H1 (cell line): ENCODE data around the gene MANF. TPM values are rescaled to one million over a fixed set of nuclear protein-coding genes. Genes with fewer than 3 reads are reported as not detected.

ENCODE experiments used
- CTCF ChIA-PET: fragments of 300-600 bp; sonication (Branson Sonifier 250); formaldehyde crosslinking; loops from one replicate; lab custom pipeline; 2021; ENCODE audit not compliant: partially characterized antibody; lab: Charles Lee
- POLR2A ChIA-PET: fragments of 300-600 bp; sonication (Branson Sonifier 250); formaldehyde crosslinking; loops from one replicate; lab custom pipeline; 2021; ENCODE audit warnings: inconsistent platforms; ENCODE audit not compliant: partially characterized antibody; lab: Charles Lee
- DNase-seq, 2 experiments: peaks; one replicate each; pipeline versions ENCODE4 v3.0.0 to v3.0.0-alpha.2; 2010 to 2022; ENCODE audit warnings: low spot score in 2 of 2, low read depth in 1 of 2, mixed read lengths in 1 of 2
- FAIRE-seq: peaks from 2 replicates; lab custom pipeline; 2011; peaks lifted over from hg19 to GRCh38; lab: Jason Lieb, UNC
- H2AFZ ChIP-seq: 2 replicates; pipeline ENCODE4 v1.8.1; 2012; ENCODE audit warnings: low read length, inconsistent platforms
- H2AK5ac ChIP-seq: 2 replicates; pipeline ENCODE4 v1.6.1; 2013; ENCODE audit warnings: low read depth, low read length
- H2BK120ac ChIP-seq: replicated peaks from 2 replicates; pipeline ENCODE3; 2013; ENCODE audit warnings: low read depth, low read length, inconsistent platforms
- H2BK12ac ChIP-seq: 2 replicates; pipeline ENCODE4 v1.6.1; 2013; ENCODE audit warnings: low read depth, low read length
- H2BK15ac ChIP-seq: 2 replicates; pipeline ENCODE4 v1.6.1; 2013; ENCODE audit warnings: low read length
- H2BK20ac ChIP-seq: 2 replicates; pipeline ENCODE4 v1.6.1; 2013; ENCODE audit warnings: low read length
- H2BK5ac ChIP-seq: 2 replicates; pipeline ENCODE4 v1.6.1; 2013; ENCODE audit warnings: low read depth, low read length
- H3K14ac ChIP-seq: 2 replicates; pipeline ENCODE4 v1.6.1; 2013; ENCODE audit warnings: inconsistent platforms; ENCODE audit not compliant: insufficient read length
- H3K18ac ChIP-seq: 2 replicates; pipeline ENCODE4 v1.6.1; 2013; ENCODE audit warnings: low read length; ENCODE audit errors: extremely low read depth
- H3K23ac ChIP-seq: 2 replicates; pipeline ENCODE4 v1.6.1; 2013; ENCODE audit warnings: inconsistent platforms; ENCODE audit not compliant: insufficient read length
- H3K23me2 ChIP-seq: 2 replicates; pipeline ENCODE4 v1.6.1; 2013; ENCODE audit warnings: low read depth, low read length
- H3K27ac ChIP-seq: 2 replicates; pipeline ENCODE4 v1.6.1; 2011; ENCODE audit warnings: low read depth, low read length, inconsistent platforms
- H3K27me3 ChIP-seq, 4 experiments: replicated peaks in 1 of 4; 1 replicate in 1 of 4; 2 replicates in 3 of 4; pipeline versions ENCODE4 v1.6.1 to v1.8.1; 2011 to 2013; ENCODE audit warnings: low read length in 3 of 4, mild to moderate bottlenecking in 3 of 4, inconsistent platforms in 2 of 4, mixed read lengths in 2 of 4, moderate library complexity in 1 of 4; ENCODE audit not compliant: control insufficient read depth in 3 of 4, insufficient read depth in 3 of 4; ENCODE audit errors: extremely low read depth in 1 of 4
- H3K36me3 ChIP-seq, 4 experiments: 2 replicates each; pipeline versions ENCODE4 v1.6.1 to v1.8.1; 2011 to 2013; ENCODE audit warnings: mild to moderate bottlenecking in 4 of 4, low read length in 3 of 4, moderate library complexity in 2 of 4, control low read depth in 1 of 4, inconsistent platforms in 1 of 4; ENCODE audit not compliant: insufficient read depth in 4 of 4, control insufficient read depth in 2 of 4
- H3K4ac ChIP-seq: replicated peaks from 2 replicates; pipeline ENCODE3; 2013; ENCODE audit warnings: low read length, low read depth, mixed read lengths, inconsistent platforms; ENCODE audit not compliant: insufficient read length
- H3K4me1 ChIP-seq, 4 experiments: replicated peaks in 1 of 4; 1 replicate in 1 of 4; 2 replicates in 3 of 4; pipeline versions ENCODE4 v1.6.1 to v1.8.1; 2011 to 2013; ENCODE audit warnings: low read length in 3 of 4, inconsistent platforms in 2 of 4, mixed read lengths in 1 of 4; ENCODE audit not compliant: insufficient read depth in 4 of 4, control insufficient read depth in 3 of 4
- H3K4me2 ChIP-seq, 2 experiments: 2 replicates each; pipeline versions ENCODE4 v1.6.1 to v1.8.1; 2011 to 2013; ENCODE audit warnings: low read depth in 2 of 2, low read length in 2 of 2, control low read depth in 1 of 2, inconsistent platforms in 1 of 2, mild to moderate bottlenecking in 1 of 2; ENCODE audit not compliant: insufficient read depth in 1 of 2
- H3K4me3 ChIP-seq, 4 experiments: fragments of 200-600, 300-600 bp in 1 of 4; sonication (generic), shearing (Covaris generic), sonication (Bioruptor Twin) in 1 of 4; 2 replicates each; pipeline versions ENCODE4 v1.5.1 to v1.8.1; 2011 to 2016; ENCODE audit warnings: low read length in 4 of 4, low read depth in 3 of 4, control low read depth in 2 of 4, inconsistent platforms in 2 of 4, mild to moderate bottlenecking in 2 of 4, mixed read lengths in 1 of 4, moderate library complexity in 1 of 4; ENCODE audit not compliant: insufficient read depth in 2 of 4; ENCODE audit errors: extremely low read depth in 1 of 4
- H3K56ac ChIP-seq: replicated peaks from 2 replicates; pipeline ENCODE3; 2013; ENCODE audit warnings: low read depth, mild to moderate bottlenecking, mixed read lengths, low read length, inconsistent platforms; ENCODE audit not compliant: insufficient read length
- H3K79me1 ChIP-seq: 2 replicates; pipeline ENCODE4 v1.6.1; 2013; ENCODE audit warnings: low read depth, low read length, control low read depth
- H3K79me2 ChIP-seq, 2 experiments: 2 replicates each; pipeline versions ENCODE4 v1.6.1 to v1.8.1; 2012 to 2013; ENCODE audit warnings: low read length in 2 of 2, mild to moderate bottlenecking in 2 of 2, inconsistent platforms in 1 of 2; ENCODE audit not compliant: insufficient read depth in 2 of 2, control insufficient read depth in 1 of 2
- H3K9ac ChIP-seq, 4 experiments: replicated peaks in 1 of 4; 1 replicate in 1 of 4; 2 replicates in 3 of 4; pipeline versions ENCODE4 v1.6.1 to v1.8.1; 2011 to 2013; ENCODE audit warnings: low read depth in 3 of 4, low read length in 3 of 4, control low read depth in 2 of 4, mild to moderate bottlenecking in 2 of 4, moderate library complexity in 2 of 4, inconsistent platforms in 1 of 4; ENCODE audit errors: extremely low read depth in 1 of 4
- H3K9me3 ChIP-seq, 2 experiments: 2 replicates each; pipeline versions ENCODE4 v1.6.1 to v1.8.1; 2012 to 2013; ENCODE audit warnings: mild to moderate bottlenecking in 2 of 2, moderate library complexity in 2 of 2, control low read depth in 1 of 2, inconsistent platforms in 1 of 2, low read depth in 1 of 2, low read length in 1 of 2, mixed read lengths in 1 of 2; ENCODE audit not compliant: insufficient read depth in 2 of 2
- H4K20me1 ChIP-seq, 2 experiments: replicated peaks in 1 of 2; 2 replicates each; pipeline versions ENCODE3 to v1.8.1; 2011 to 2013; ENCODE audit warnings: inconsistent platforms in 2 of 2, low read length in 2 of 2, mild to moderate bottlenecking in 1 of 2; ENCODE audit not compliant: insufficient read depth in 2 of 2, control insufficient read depth in 1 of 2
- H4K5ac ChIP-seq: 2 replicates; pipeline ENCODE4 v1.6.1; 2013; ENCODE audit warnings: low read length, low read depth, mixed read lengths, inconsistent platforms; ENCODE audit not compliant: insufficient read length
- H4K8ac ChIP-seq: 2 replicates; pipeline ENCODE4 v1.8.0; 2013; ENCODE audit warnings: mild to moderate bottlenecking, moderate library complexity, low read length, inconsistent platforms; ENCODE audit not compliant: insufficient read depth; ENCODE audit errors: extremely low read depth
- H4K91ac ChIP-seq: replicated peaks from 2 replicates; pipeline ENCODE3; 2013; ENCODE audit warnings: low read length, mixed read lengths, inconsistent platforms; ENCODE audit not compliant: insufficient read length
- POLR2A ChIP-seq, 2 experiments: IDR thresholded peaks; 1 replicate in 1 of 2; 2 replicates in 1 of 2; pipeline ENCODE4 v1.6.1; 2011; ENCODE audit warnings: low read depth in 2 of 2, low read length in 2 of 2, mild to moderate bottlenecking in 2 of 2; ENCODE audit errors: control extremely low read depth in 1 of 2
- WGBS, 2 experiments: shearing (Covaris generic) in 1 of 2; methylation state at CpG; one replicate each; pipeline versions ENCODE4 v1.1.6 to v1.1.7; 2013 to 2015; ENCODE audit warnings: low lambda C conversion rate in 2 of 2, mixed read lengths in 2 of 2, inconsistent platforms in 1 of 2, low coverage in 1 of 2, missing lambda C conversion rate in 1 of 2; ENCODE audit not compliant: insufficient replicate concordance in 2 of 2, insufficient coverage in 1 of 2, insufficient read length in 1 of 2; ENCODE audit errors: extremely low coverage in 1 of 2, missing lambda C conversion rate in 1 of 2; 5-methylcytosine and 5-hydroxymethylcytosine counted together
- polyA plus RNA-seq, 7 experiments: library from polyadenylated mRNA; depleted of rRNA in 3 of 7; stranded (reverse) in 5 of 7; unstranded in 2 of 7; fragments of >200 nt in 5 of 7; fragments of 200-250 nt in 2 of 7; gene quantifications; 1 replicate in 5 of 7; 2 replicates in 1 of 7; 4 replicates in 1 of 7; pipeline versions ENCODE4 v1.2.1 to v1.2.3, GENCODE V29; 2011 to 2013; ENCODE audit warnings: missing spikeins in 2 of 7, mixed read lengths in 2 of 7
- total RNA-seq: library from RNA; stranded (reverse); fragmentation: NEBNext Ultra II Directional; extraction: Animal tissue kit (Norgen Biotek cat#: 25700); gene quantifications from 2 replicates; pipeline ENCODE4 v1.2.1, GENCODE V29; 2021

Gene MANF
- total and polyA plus RNA-seq, 2 of the 8 experiments (the other 6 are each of a cell fraction or from before 2014, with no cell fraction given) = 37.5 to 159 TPM

DNA sequence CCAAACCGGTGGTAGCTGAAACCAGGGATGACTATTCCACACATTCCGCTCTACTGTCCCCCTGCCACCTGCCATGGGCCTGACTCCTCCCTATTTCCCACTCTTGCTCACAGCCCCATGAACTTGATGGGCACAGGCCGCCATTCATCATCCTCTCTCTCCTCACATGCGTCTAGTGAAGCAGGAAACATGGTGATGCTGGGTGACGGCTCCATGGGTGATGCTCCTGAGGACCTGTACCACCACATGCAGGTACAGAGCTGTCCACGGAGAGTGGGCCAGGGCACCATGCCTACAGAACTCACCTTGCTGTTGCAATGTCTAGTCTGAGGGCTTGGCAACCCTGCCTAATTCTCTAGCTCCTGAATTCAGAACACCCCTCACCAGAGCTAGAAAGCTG is 23.3 kb upstream of the MANF start:
- Histone ChIP-seq H2BK20ac (no peak overlapping the region), H3K4ac (no peak overlapping the region), H2BK120ac (no peak overlapping the region), H4K91ac (no peak overlapping the region), H3K79me2 (no peaks in the 10 kb centered on the region), H3K36me3 (peaks cover 0 to 2% (median 0%) of the 10 kb centered on the region in 4 experiments; a peak in 2 of 8 replicates), H2BK15ac (no peak overlapping the region), H2AFZ (no peak overlapping the region), H3K23ac (no peak overlapping the region), H3K4me2 (no peak overlapping the region), H3K9ac (no peak overlapping the region), H3K27me3 (no peaks in the 10 kb centered on the region), H3K4me1 (no peaks in the 10 kb centered on the region), H3K56ac (no peak overlapping the region), H3K79me1 (no peaks in the 10 kb centered on the region), H2BK5ac (no peak overlapping the region), H3K18ac (no peak overlapping the region), H3K27ac (no peak overlapping the region), H3K9me3 (no peaks in the 10 kb centered on the region), H3K4me3 (no peak overlapping the region), H4K8ac (no peak overlapping the region; the same call in 1 of the 2 replicates), H2BK12ac (no peak overlapping the region), H2AK5ac (no peak overlapping the region), H3K14ac (no peak overlapping the region), H4K5ac (no peak overlapping the region), H4K20me1 (no peaks in the 10 kb centered on the region), H3K23me2 (no peaks in the 10 kb centered on the region)
- no peak for TF ChIP-seq POLR2A (IDR thresholded peaks at IDR 0.05; ENCODE audit: control extremely low read depth in 1 of 2, low read depth in 2 of 2, low read length in 2 of 2)
- CTCF ChIA-PET = interaction anchor here (1.0 to 2.1 kb wide), 3 partner anchors 10 to 733 kb away, joined by 3 to 7 read pairs (median 6); no protein-coding TSS in a partner anchor
- WGBS, 2 experiments = 88% methylated on average over 6 of the region's 6 CpGs; no CpG with 5 or more reads in 1 of the 2 experiments
- no peak for DNase-seq
- POLR2A ChIA-PET = interaction anchor here (1.2 to 1.4 kb wide), 2 partner anchors 23 to 29 kb away, joined by 3 to 4 read pairs; partner anchors contain the start of genes MANF and RBM15B
- no peak for FAIRE-seq
